GM13976 (cell line): Measurements from ENCODE around the gene CIDEA.

ENCODE experiments used
- DNase-seq: peaks from one replicate; pipeline ENCODE4 v3.0.0; 2012; ENCODE audit warnings: low spot score
- CTCF ChIP-seq: IDR thresholded peaks from 2 replicates; pipeline ENCODE4 v1.5.1; 2012; ENCODE audit warnings: borderline replicate concordance, mild to moderate bottlenecking; ENCODE audit not compliant: insufficient read depth; ENCODE audit errors: extremely low read depth, missing control alignments, control extremely low read depth
- in situ Hi-C: fragments of 300-500 bp; cut with MboI; formaldehyde crosslinking; loops from one replicate; pipeline ENCODE4 v1.12.0; 2022; ENCODE audit warnings: low sequenced_read_pairs, mixed read lengths, inconsistent platforms; ENCODE audit not compliant: unreplicated experiment

Gene CIDEA

GRCh38 chr18:12313530-12314245 lies 59.5 kb downstream of the CIDEA start:
- in situ Hi-C loops = no loop called here
- TF ChIP-seq CTCF = no peak
- no peak for DNase-seq

GRCh38 chr18:12314591-12315305 lies 60.6 kb downstream of the CIDEA start:
- in situ Hi-C loops = no loop called here
- TF ChIP-seq CTCF = no peak
- no peak for DNase-seq

GRCh38 chr18:12315490-12315889 lies 61.3 kb downstream of the CIDEA start:
- TF ChIP-seq CTCF = no peak
- in situ Hi-C loops = no loop called here
- no peak for DNase-seq

GRCh38 chr18:12315911-12316310 lies 61.8 kb downstream of the CIDEA start:
- no peak for DNase-seq
- in situ Hi-C loops = no loop called here
- no peak for TF ChIP-seq CTCF

GRCh38 chr18:12317664-12318333 lies 63.6 kb downstream of the CIDEA start:
- TF ChIP-seq CTCF = no peak
- in situ Hi-C loops = no loop called here
- no peak for DNase-seq

GRCh38 chr18:12318334-12318697 lies 64.2 kb downstream of the CIDEA start:
- DNase-seq = no peak
- in situ Hi-C loops = no loop called here
- TF ChIP-seq CTCF = no peak
